Measurements from ENCODE around the gene ARHGAP27. TPM values are rescaled to one million over a fixed set of nuclear protein-coding genes. Genes with fewer than 3 reads are reported as not detected.
A peak's percentile ranks its signal among the peaks of the same experiment; 100 is the strongest.

Gene ARHGAP27
- total and polyA plus RNA-seq, 2 donors (not counting 1 experiment from before 2014, with no cell fraction given), result 0.57 to 3.3 TPM

GRCh38 chr17:45423975-45424335 is 8.7 kb downstream of the ARHGAP27 start:
- no peak overlapping the region for H3K4me3 ChIP-seq (replicated peaks in 1 of 4; ENCODE audit: control extremely low read depth in 1 of 4, insufficient read depth in 1 of 4, low read depth in 3 of 4, low read length in 4 of 4)
- H3K27ac ChIP-seq (ENCODE audit: insufficient read depth, low read length), result no peak overlapping the region
- no peaks in the 10 kb centered on the region for H3K36me3 ChIP-seq (ENCODE audit: control insufficient read depth, insufficient read depth, low read length)
- no peak for DNase-seq (ENCODE audit: low read depth in 2 of 2)
- TF ChIP-seq EZH2 (IDR thresholded peaks at IDR 0.05; ENCODE audit: low read length, missing control alignments), result no peak
- no peak for TF ChIP-seq CTCF (conservative IDR thresholded peaks at IDR 0.05 in 1 of 2, IDR thresholded peaks at IDR 0.05 in 1 of 2; ENCODE audit: low read depth in 1 of 2, low read length in 2 of 2)
- peaks cover 7% of the 10 kb centered on the region for H3K27me3 ChIP-seq (ENCODE audit: control insufficient read depth, insufficient read depth, low read length)
- no peaks in the 10 kb centered on the region for H4K20me1 ChIP-seq (ENCODE audit: control insufficient read depth, extremely low read depth, insufficient read depth, low read length)
- no peak overlapping the region for H2AFZ ChIP-seq (ENCODE audit: low read length)
- no peak overlapping the region for H3K9ac ChIP-seq (ENCODE audit: insufficient read depth, low read length)
- no peaks in the 10 kb centered on the region for H3K79me2 ChIP-seq (ENCODE audit: control insufficient read depth, insufficient read depth, low read length)
- H3K9me3 ChIP-seq (ENCODE audit: control insufficient read depth, insufficient read depth, low read depth, low read length), result no peaks in the 10 kb centered on the region
- H3K4me2 ChIP-seq (ENCODE audit: extremely low read depth, insufficient read depth, low read length), result no peak overlapping the region
- H3K4me1 ChIP-seq (ENCODE audit: control insufficient read depth, extremely low read depth, insufficient read depth, low read length), result peaks cover 3% of the 10 kb centered on the region

- no peak overlapping the region for H3K4me2 ChIP-seq (ENCODE audit: extremely low read depth, insufficient read depth, low read length)
- no peaks in the 10 kb centered on the region for H3K9me3 ChIP-seq (ENCODE audit: control insufficient read depth, insufficient read depth, low read depth, low read length)
- H3K4me3 ChIP-seq (replicated peaks in 1 of 4; ENCODE audit: control extremely low read depth in 1 of 4, insufficient read depth in 1 of 4, low read depth in 3 of 4, low read length in 4 of 4), result no peak overlapping the region
- H3K4me1 ChIP-seq (ENCODE audit: control insufficient read depth, extremely low read depth, insufficient read depth, low read length), result peaks cover 3% of the 10 kb centered on the region
- DNase-seq (ENCODE audit: low read depth in 2 of 2), result no peak
- TF ChIP-seq CTCF (conservative IDR thresholded peaks at IDR 0.05 in 1 of 2, IDR thresholded peaks at IDR 0.05 in 1 of 2; ENCODE audit: low read depth in 1 of 2, low read length in 2 of 2) (no peak), EZH2 (IDR thresholded peaks at IDR 0.05; ENCODE audit: low read length, missing control alignments) (no peak)
- H3K27ac ChIP-seq (ENCODE audit: insufficient read depth, low read length), result no peak overlapping the region
- no peaks in the 10 kb centered on the region for H3K79me2 ChIP-seq (ENCODE audit: control insufficient read depth, insufficient read depth, low read length)
- no peaks in the 10 kb centered on the region for H4K20me1 ChIP-seq (ENCODE audit: control insufficient read depth, extremely low read depth, insufficient read depth, low read length)
- no peaks in the 10 kb centered on the region for H3K36me3 ChIP-seq (ENCODE audit: control insufficient read depth, insufficient read depth, low read length)
- H3K27me3 ChIP-seq (ENCODE audit: control insufficient read depth, insufficient read depth, low read length), result peaks cover 2% of the 10 kb centered on the region
- no peak overlapping the region for H2AFZ ChIP-seq (ENCODE audit: low read length)
- peak overlapping the region; percentile 7 for H3K9ac ChIP-seq (ENCODE audit: insufficient read depth, low read length)
Observed at GRCh38 chr17:45423304-45423974, 9.2 kb downstream of the ARHGAP27 start.

GRCh38 chr17:45414990-45415881 is 17.4 kb downstream of the ARHGAP27 start:
- Histone ChIP-seq H3K9ac (ENCODE audit: insufficient read depth, low read length) (no peak overlapping the region), H3K27me3 (ENCODE audit: control insufficient read depth, insufficient read depth, low read length) (no peaks in the 10 kb centered on the region), H3K27ac (ENCODE audit: insufficient read depth, low read length) (no peak overlapping the region), H4K20me1 (ENCODE audit: control insufficient read depth, extremely low read depth, insufficient read depth, low read length) (no peaks in the 10 kb centered on the region), H3K4me1 (ENCODE audit: control insufficient read depth, extremely low read depth, insufficient read depth, low read length) (no peaks in the 10 kb centered on the region), H2AFZ (ENCODE audit: low read length) (no peak overlapping the region), H3K79me2 (ENCODE audit: control insufficient read depth, insufficient read depth, low read length) (no peaks in the 10 kb centered on the region), H3K4me3 (replicated peaks in 1 of 4; ENCODE audit: control extremely low read depth in 1 of 4, insufficient read depth in 1 of 4, low read depth in 3 of 4, low read length in 4 of 4) (no peak overlapping the region), H3K36me3 (ENCODE audit: control insufficient read depth, insufficient read depth, low read length) (no peaks in the 10 kb centered on the region), H3K9me3 (ENCODE audit: control insufficient read depth, insufficient read depth, low read depth, low read length) (no peaks in the 10 kb centered on the region), H3K4me2 (ENCODE audit: extremely low read depth, insufficient read depth, low read length) (no peak overlapping the region)
- no peak for DNase-seq (ENCODE audit: low read depth in 2 of 2)
- TF ChIP-seq EZH2 (IDR thresholded peaks at IDR 0.05; ENCODE audit: low read length, missing control alignments) (no peak), CTCF (conservative IDR thresholded peaks at IDR 0.05 in 1 of 2, IDR thresholded peaks at IDR 0.05 in 1 of 2; ENCODE audit: low read depth in 1 of 2, low read length in 2 of 2) (no peak)
